ENCODE results near the gene TMEM106A. TPM values are rescaled to one million over a fixed set of nuclear protein-coding genes. Genes with fewer than 3 reads are reported as not detected.

Gene TMEM106A
- total and polyA plus RNA-seq, 2 of the 13 experiments (the other 11 are each of a cell fraction or from before 2014, with no cell fraction given), result 16.9 to 35.9 TPM

Small RNA genes lying within 50 kb of the gene (small RNA-seq; reads per million reads assigned to genes)
- gene AC060780.2 (ENCODE audit: insufficient read depth in 2 of 3, insufficient read length in 3 of 3, low read depth in 2 of 3, low replicate concordance in 1 of 3) (0 reads per million in 3 experiments), gene AC060780.3 (ENCODE audit: insufficient read depth in 2 of 3, insufficient read length in 3 of 3, low read depth in 2 of 3, low replicate concordance in 1 of 3) (0 reads per million in 3 experiments), gene RF00004 (ENCODE audit: insufficient read depth in 2 of 3, insufficient read length in 3 of 3, low read depth in 2 of 3, low replicate concordance in 1 of 3) (0 reads per million in 3 experiments), gene RNU2-1 (ENCODE audit: insufficient read depth in 2 of 3, insufficient read length in 3 of 3, low read depth in 2 of 3, low replicate concordance in 1 of 3) (0 reads per million in 3 experiments)

Other genes starting within 250 kb of the TMEM106A start
- gene AARSD1, start 247.4 kb upstream of the TMEM106A start, total RNA-seq (2016; rRNA removed; fragmentation: Illumina TruSeq; extraction: Trizol), result 24.7 and 29.8 TPM in 2 replicates
- 25.6 and 29.3 TPM in 2 replicates for gene AARSD1, start 247.4 kb upstream of the TMEM106A start, polyA plus RNA-seq (2011; rRNA removed)
- gene PTGES3L, start 231.8 kb upstream of the TMEM106A start, total RNA-seq (2016; rRNA removed; fragmentation: Illumina TruSeq; extraction: Trizol), result 1.2 and 1.9 TPM in 2 replicates
- 1.9 and 2.9 TPM in 2 replicates for gene PTGES3L, start 231.8 kb upstream of the TMEM106A start, polyA plus RNA-seq (2011; rRNA removed)
- 9.4 and 10.3 TPM in 2 replicates for gene RUNDC1, start 231.3 kb upstream of the TMEM106A start, total RNA-seq (2016; rRNA removed; fragmentation: Illumina TruSeq; extraction: Trizol)
- 11.4 and 14.0 TPM in 2 replicates for gene RUNDC1, start 231.3 kb upstream of the TMEM106A start, polyA plus RNA-seq (2011; rRNA removed)
- 1,585 and 1,854 TPM in 2 replicates for gene RPL27, start 213.5 kb upstream of the TMEM106A start, total RNA-seq (2016; rRNA removed; fragmentation: Illumina TruSeq; extraction: Trizol)
- gene RPL27, start 213.5 kb upstream of the TMEM106A start, polyA plus RNA-seq (2011; rRNA removed), result 5,537 and 5,840 TPM in 2 replicates
- 38.1 and 40.2 TPM in 2 replicates for gene IFI35, start 205.1 kb upstream of the TMEM106A start, total RNA-seq (2016; rRNA removed; fragmentation: Illumina TruSeq; extraction: Trizol)
- 28.9 and 33.5 TPM in 2 replicates for gene IFI35, start 205.1 kb upstream of the TMEM106A start, polyA plus RNA-seq (2011; rRNA removed)
- 143 TPM in 2 replicates for gene VAT1, start 189.5 kb upstream of the TMEM106A start, total RNA-seq (2016; rRNA removed; fragmentation: Illumina TruSeq; extraction: Trizol)
- 197 and 205 TPM in 2 replicates for gene VAT1, start 189.5 kb upstream of the TMEM106A start, polyA plus RNA-seq (2011; rRNA removed)
- gene RND2, start 186.6 kb upstream of the TMEM106A start, total RNA-seq (2016; rRNA removed; fragmentation: Illumina TruSeq; extraction: Trizol), result 0.11 TPM in 2 replicates
- gene RND2, start 186.6 kb upstream of the TMEM106A start, polyA plus RNA-seq (2011; rRNA removed), result 0.04 and 0.05 TPM in 2 replicates
- 37.5 and 56.0 TPM in 2 replicates for gene BRCA1, start 86.5 kb upstream of the TMEM106A start, total RNA-seq (2016; rRNA removed; fragmentation: Illumina TruSeq; extraction: Trizol)
- gene BRCA1, start 86.5 kb upstream of the TMEM106A start, polyA plus RNA-seq (2011; rRNA removed), result 11.7 and 13.3 TPM in 2 replicates
- 51.7 and 79.0 TPM in 2 replicates for gene NBR1, start 40.7 kb upstream of the TMEM106A start, total RNA-seq (2016; rRNA removed; fragmentation: Illumina TruSeq; extraction: Trizol)
- 102 and 121 TPM in 2 replicates for gene NBR1, start 40.7 kb upstream of the TMEM106A start, polyA plus RNA-seq (2011; rRNA removed)
- not detected in 2 replicates for gene CCDC200, start 16.7 kb downstream of the TMEM106A start, total RNA-seq (2016; rRNA removed; fragmentation: Illumina TruSeq; extraction: Trizol)
- not detected in 2 replicates for gene CCDC200, start 16.7 kb downstream of the TMEM106A start, polyA plus RNA-seq (2011; rRNA removed)
- gene RNU2-1, start 22.1 kb downstream of the TMEM106A start, total RNA-seq (2016; rRNA removed; fragmentation: Illumina TruSeq; extraction: Trizol), result not detected in 2 replicates
- not detected in 2 replicates for gene RNU2-1, start 22.1 kb downstream of the TMEM106A start, polyA plus RNA-seq (2011; rRNA removed)
- 9.0 and 9.5 TPM in 2 replicates for gene ARL4D, start 187.1 kb downstream of the TMEM106A start, total RNA-seq (2016; rRNA removed; fragmentation: Illumina TruSeq; extraction: Trizol)
- 25.9 and 40.6 TPM in 2 replicates for gene ARL4D, start 187.1 kb downstream of the TMEM106A start, polyA plus RNA-seq (2011; rRNA removed)

All from HepG2 (cell line).